NCI-H2196 treated with DMSO at 0.1 percent for 48 hours (cell line): ENCODE results near the gene POLRMT.
A peak's percentile ranks its signal among the peaks of the same experiment; 100 is the strongest.
"Not testable (repeated sequence)": the region's sequence is repeated elsewhere in the genome, so short reads cannot be mapped to it uniquely, and the experiment has no call there.

ENCODE experiments used
- DNase-seq: peaks from one replicate; lab custom pipeline; 2025; ENCODE audit not compliant: unreplicated experiment; lab: John Stamatoyannopoulos, UW

The POLRMT gene

DNA sequence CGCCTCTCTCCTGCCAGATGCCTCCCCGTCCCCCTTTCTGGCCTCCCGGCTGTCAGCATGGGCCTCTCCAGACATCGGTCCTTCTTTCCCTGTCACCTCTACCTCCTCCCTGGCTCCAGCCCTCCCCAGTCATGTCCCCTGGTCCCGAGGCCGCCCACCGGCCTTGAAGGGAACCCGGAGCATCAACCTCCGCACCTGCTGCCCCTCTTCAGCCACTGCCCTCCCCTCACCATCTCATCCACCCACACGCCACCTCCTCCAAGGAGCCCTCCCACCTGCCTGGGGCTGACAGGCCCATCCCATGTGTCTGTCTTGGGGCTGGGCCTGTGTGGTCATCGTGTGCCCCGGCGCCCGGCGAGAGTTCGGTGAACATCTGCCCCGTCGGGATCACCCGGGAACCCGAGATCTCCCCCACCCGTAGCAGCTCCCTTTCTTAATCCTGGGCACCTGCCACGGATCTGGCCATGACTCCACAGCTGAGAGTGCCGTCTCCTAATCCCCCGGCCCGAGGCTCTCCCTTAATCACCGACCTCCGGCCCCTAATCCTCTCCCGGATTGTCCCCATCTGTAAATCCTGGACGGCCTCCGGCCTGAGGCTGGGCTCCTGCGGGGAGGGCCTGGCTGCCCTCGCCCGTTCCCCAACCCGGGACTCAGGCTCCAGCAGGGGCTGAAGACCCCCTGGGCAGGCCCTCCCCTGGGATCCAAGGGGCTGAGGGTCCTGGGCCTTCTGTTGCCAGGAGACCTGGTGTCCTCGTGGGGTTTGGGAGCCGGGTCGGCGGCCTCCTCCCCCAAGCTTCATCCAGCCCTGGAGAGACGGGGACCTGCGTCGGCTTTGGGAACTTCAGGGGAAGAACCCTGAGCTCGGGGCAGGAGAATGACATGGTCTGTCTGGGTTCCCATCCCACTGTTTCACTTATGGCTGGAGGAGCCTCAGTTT lies 37.7 kb downstream of the POLRMT start:
- no peak for DNase-seq

DNA sequence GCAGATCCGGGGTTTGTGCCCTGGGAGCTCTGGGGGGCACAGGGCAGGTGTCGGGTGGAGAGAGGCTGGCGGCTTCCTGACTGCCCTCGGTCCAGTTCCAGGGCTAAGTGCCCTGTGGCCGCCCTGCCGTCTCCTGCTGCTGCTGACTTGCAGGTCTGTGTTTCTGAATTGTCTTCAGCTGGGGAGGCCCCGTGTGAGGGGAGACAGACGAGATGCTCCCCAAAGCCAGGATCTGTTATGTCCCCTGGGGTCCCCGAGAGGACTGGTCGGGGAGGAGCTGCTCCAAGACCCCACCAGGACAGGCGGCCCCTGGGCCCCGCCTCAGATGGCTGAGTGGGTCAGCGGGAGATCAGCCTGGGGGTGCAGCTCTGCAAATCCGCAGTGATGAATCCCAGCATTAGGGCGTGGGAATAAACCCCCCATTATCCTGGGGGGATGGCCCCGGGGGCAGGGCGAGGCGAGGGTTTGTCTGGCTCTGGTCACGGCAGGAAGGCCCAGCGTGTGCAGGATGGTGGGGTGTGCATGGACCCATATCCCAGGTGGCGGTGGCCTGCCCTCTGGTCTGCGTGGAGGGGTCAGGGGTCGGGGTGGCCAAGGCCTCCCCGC lies 39.0 kb downstream of the POLRMT start:
- DNase-seq: no peak

GRCh38 chr19:593505-593904 lies 39.8 kb downstream of the POLRMT start:
- no peak for DNase-seq

DNA sequence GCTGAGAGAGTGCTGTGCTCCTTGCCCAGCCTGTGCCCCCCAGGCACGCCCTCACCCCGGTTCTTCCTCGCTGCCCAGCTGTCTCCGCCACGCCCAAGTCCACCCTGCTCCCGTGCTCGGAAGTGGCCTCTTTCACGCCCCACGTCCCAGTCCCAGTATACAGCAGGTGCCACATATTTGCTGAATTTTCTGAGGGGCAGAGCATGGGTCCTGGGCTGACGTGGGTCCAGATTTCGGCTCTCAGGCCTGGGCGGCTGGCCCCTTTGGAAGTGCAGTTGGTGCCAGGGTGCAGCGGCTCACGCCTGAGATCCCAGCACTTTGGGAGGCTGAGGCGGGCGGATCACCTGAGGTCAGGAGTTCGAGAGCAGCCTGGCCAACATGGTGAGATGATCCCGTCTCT lies 40.3 kb downstream of the POLRMT start:
- DNase-seq: no peak

GRCh38 chr19:592101-592500 lies 41.2 kb downstream of the POLRMT start:
- DNase-seq: no peak

DNA sequence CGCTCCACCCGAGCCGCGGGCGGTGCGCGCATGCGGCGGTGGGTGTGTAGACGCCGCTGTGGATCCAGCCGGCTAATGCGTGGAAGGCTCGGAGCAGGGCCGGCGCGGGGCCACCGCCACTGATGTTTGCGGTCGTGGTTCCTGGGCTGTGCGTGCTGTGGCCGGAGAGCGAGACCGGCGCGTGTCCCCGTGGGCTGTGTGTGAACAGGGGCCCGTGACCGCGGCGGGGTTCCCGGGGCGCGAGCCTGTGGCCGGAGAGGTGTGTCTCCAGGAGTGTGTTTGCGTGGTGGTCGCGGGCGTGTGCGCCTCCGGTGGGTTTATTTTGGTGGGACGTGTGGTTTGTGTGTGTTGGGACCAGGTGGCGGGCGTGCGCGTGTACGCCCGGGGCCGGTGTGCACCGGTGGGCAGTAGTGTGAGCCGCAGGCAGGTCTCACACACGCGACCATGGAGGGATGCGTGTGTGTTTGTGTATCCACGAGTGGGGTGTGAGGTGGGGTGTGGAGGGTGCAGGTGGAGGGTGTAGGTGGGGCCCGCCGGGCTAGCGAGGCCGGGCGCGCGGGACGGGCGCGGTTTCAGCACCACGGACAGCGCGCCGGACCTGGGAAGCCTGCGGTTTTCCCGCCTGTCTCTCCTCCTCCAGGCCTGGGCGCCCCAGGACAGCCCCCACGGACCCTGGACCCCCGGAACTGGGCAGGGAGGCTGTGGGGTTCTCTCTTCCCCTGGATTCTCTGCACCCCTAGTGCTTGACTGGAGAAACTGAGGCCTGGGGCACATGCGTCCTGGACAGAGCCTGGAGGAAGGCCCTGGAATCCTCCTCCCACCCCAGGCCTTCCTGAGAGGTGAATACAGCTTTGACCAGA lies 42.0 kb downstream of the POLRMT start:
- no peak for DNase-seq

DNA sequence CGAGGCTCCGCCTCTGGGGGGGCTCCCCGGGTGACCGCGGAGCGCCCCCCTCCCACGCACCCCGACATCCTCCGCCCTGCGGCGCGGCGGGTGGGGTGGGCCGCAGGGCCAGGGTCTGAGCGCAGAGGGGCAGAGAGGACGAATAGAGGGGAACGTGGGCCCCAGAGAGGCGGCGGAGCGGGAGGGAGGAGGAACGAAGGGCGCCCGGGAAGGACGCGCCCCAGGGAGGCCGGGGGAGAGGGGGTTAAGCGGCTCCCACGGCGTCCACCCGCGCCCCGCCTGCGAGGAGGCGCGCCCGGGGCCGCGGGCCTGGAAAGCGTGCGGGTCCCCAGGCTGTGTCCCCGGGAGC lies 42.6 kb downstream of the POLRMT start:
- no peak for DNase-seq

- no peak for DNase-seq
Observed at GRCh38 chr19:590396-590745, 43.0 kb downstream of the POLRMT start.

DNA sequence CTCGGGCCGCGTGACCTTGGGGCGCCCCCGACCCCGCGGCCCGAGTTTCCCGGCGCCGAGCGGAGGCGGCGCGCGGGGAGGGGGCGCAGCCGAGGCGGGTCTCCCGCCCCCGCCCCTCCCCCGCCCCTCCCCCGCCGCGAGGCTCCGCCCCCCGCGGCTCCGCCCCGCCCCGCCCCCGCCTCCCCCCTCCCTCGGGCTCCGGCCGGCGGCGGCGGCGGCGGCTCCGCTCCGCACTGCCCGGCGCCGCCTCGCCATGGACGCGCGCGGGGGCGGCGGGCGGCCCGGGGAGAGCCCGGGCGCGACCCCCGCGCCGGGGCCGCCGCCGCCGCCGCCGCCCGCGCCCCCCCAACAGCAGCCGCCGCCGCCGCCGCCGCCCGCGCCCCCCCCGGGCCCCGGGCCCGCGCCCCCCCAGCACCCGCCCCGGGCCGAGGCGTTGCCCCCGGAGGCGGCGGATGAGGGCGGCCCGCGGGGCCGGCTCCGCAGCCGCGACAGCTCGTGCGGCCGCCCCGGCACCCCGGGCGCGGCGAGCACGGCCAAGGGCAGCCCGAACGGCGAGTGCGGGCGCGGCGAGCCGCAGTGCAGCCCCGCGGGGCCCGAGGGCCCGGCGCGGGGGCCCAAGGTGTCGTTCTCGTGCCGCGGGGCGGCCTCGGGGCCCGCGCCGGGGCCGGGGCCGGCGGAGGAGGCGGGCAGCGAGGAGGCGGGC lies 43.5 kb downstream of the POLRMT start, which contains the start of gene HCN2:
TSS of gene HCN2 (plus strand) at position 189 of the 703 bp plus-strand sequence. CDS start at position 254, 65 bp downstream.
- no peak for DNase-seq

GRCh38 chr19:588741-589692 lies 44.3 kb downstream of the POLRMT start:
- DNase-seq: no peak

- peak; percentile 86 for DNase-seq
Observed at GRCh38 chr19:588093-588740, 45.1 kb downstream of the POLRMT start.

GRCh38 chr19:585551-586110 lies 47.7 kb downstream of the POLRMT start:
- DNase-seq: no peak

GRCh38 chr19:585146-585545 lies 48.2 kb downstream of the POLRMT start:
- DNase-seq: not testable (repeated sequence)

DNA sequence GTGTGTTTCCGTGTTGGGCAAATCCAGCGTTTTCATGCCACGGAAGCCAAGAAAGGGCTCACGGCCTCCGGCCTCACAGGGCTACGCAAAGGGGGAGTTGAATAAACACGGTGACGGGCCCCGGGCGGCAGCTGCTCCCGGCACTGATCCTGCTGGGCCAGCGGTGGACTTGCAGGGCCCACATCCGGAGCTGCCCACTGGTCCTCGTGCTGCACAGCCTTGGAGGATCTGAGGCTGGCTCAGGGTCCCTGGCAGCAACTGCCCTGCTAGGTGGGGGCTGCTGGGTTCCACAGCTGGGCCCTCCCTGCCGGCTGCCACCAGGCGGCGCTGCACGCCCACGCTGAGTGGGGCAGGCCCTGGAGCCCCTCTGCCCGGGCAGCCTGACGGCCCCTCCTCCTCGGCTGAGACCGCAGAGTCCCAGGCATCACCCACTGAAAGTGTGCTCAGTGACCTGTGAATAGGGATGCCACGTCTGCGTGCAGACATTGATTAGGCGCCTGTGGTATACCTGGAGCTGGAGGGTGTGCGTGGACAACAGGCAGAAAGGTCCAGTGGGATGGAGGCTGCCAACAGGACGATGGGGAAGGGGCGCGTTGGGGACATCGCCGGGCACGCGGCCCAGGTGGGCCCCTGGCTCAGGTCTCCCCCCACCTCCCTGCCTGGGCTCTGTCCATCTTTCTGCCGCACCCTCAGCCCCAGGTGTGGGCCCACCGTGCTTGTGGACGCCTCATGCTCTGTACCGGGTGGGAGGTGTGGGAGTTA lies 48.9 kb downstream of the POLRMT start:
- DNase-seq: no peak

GRCh38 chr19:583968-584239 lies 49.4 kb downstream of the POLRMT start:
- DNase-seq: no peak

DNA sequence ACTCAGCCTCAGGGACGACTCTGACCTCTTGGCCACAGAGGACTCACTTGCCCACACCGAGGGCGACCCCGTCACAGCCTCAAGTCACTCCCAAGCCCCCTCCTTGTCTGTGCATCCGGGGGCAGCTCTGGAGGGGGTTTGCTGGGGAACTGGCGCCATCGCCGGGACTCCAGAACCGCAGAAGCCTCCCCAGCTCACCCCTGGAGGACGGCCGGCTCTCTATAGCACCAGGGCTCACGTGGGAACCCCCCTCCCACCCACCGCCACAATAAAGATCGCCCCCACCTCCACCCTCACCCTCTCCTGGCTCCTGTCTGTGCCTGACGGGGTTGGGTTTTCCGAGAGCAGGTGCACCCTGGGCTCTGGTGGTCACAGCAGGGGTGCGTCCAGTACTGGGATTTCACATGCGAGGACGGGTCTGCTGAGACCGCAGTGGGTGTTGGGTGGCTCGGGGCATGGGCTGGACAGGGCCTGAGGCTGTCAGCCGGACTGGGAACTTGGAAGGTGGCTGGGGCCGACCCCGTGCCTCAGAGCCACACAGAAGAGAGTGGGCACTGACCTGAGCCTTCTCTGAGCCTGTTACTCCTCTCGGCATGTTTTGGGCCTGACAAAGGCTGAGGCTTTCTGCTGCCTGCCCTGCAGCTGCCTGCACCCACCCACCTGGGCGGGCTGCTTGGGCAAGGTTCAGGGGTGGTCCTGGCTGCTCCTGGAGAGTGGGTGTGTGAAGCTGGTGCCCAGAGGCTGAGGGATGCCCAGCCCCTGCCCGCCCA lies 50.0 kb downstream of the POLRMT start:
- no peak for DNase-seq

DNA sequence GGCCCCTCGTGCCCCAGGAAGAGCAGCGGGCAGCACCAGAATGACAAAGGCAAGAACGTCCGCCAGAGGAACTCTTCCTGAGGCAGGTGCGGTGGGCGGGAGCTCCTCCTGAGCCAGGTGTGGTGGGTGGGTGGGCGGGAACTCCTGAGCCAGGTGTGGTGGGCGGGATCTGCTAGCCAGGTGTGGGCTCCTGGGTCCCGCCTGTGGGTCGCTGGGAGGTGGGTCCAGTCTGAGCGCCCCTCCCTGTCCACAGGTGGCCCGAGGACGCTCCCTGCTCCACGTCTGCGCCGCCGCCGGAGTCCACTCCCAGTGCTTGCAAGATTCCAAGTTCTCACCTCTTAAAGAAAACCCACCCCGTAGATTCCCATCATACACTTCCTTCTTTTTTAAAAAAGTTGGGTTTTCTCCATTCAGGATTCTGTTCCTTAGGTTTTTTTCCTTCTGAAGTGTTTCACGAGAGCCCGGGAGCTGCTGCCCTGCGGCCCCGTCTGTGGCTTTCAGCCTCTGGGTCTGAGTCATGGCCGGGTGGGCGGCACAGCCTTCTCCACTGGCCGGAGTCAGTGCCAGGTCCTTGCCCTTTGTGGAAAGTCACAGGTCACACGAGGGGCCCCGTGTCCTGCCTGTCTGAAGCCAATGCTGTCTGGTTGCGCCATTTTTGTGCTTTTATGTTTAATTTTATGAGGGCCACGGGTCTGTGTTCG lies 50.7 kb downstream of the POLRMT start:
- DNase-seq: no peak
